OCI-LY1 (cell line): Measurements from ENCODE around the gene FHIP1B.

Experiments
- CTCF ChIP-seq: fragments of 200-600 bp; sonication (generic), shearing (Covaris generic); IDR thresholded peaks from 2 replicates; pipeline ENCODE4 v1.5.1; 2017; ENCODE audit warnings: mild to moderate bottlenecking, antibody characterized with exemption, low read length, moderate library complexity, mixed read lengths
- EZH2 ChIP-seq: fragments of 200-600 bp; sonication (generic), shearing (Covaris generic); IDR thresholded peaks from 2 replicates; pipeline ENCODE4 v1.8.0; 2017; ENCODE audit warnings: borderline replicate concordance, mixed run types, mild to moderate bottlenecking, antibody characterized with exemption, low read length, moderate library complexity, mixed read lengths

DNA sequence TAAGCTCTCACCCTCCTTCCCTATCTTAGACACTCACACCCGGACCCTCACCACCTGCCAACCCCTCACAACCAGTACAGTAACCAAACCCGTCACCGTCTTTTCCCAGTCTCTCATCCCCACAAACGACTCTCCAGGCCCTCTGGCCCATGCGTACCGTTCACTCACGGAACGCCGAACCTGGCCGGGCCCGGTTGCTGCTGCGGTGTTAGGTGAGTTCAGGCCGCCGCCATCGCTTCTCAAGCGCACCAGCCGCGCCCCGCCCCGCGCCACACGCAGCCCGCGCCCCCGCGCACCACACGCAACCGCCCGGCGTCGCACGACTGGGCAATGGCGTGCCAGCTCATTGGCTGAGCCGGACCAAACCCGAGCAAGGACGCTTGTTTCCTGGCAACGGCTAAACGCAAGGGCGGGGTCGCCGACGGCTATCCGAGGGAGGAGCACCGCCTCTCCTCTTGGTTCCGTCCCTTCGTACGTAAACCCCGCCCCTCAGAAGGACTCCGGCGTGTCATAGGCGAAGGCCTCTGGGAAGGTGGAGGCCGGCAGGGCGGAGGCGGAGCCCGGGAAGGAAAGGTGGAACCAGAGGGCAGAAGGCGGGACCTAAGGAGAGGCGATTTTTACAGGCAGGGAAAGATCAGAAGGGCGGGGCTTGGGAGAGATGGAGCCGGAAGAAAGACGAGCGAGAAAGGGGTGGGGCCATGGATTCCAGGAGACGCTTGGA is at the start of gene FHIP1B:
- TF ChIP-seq CTCF (no peak), EZH2 (no peak)
